HG03196 (cell line): ENCODE measurements around the gene KRT3.

ENCODE experiments used
- ATAC-seq: cut with Tn5 transposase; IDR thresholded peaks from one replicate; pipeline ENCODE4 v1.9.1; 2021; ENCODE audit not compliant: unreplicated experiment

KRT3 gene

GRCh38 chr12:52795694-52796428 is at the start of gene KRT3:
Gene KRT3, minus strand, starts transcription at chr12:52796117. Its CDS starts 75 bp downstream, at chr12:52796042.
- ATAC-seq: no peak

GRCh38 chr12:52844386-52844785 is 48.5 kb upstream of the KRT3 start:
- no peak for ATAC-seq

GRCh38 chr12:52839436-52840105 is 43.7 kb upstream of the KRT3 start:
- ATAC-seq: no peak

GRCh38 chr12:52838609-52839435 is 42.9 kb upstream of the KRT3 start:
- no peak for ATAC-seq

- ATAC-seq: no peak
These were observed 42.1 kb upstream of the KRT3 start for GRCh38 chr12:52837781-52838608.

- ATAC-seq: no peak
These were observed 41.5 kb upstream of the KRT3 start for GRCh38 chr12:52837413-52837741.

- no peak for ATAC-seq
These were observed 40.8 kb upstream of the KRT3 start for GRCh38 chr12:52836491-52837412.

GRCh38 chr12:52836042-52836466 is 40.1 kb upstream of the KRT3 start:
- ATAC-seq: no peak

- ATAC-seq: no peak
These were observed 39.5 kb upstream of the KRT3 start for GRCh38 chr12:52835271-52836041.

GRCh38 chr12:52834727-52835001 is 38.7 kb upstream of the KRT3 start:
- ATAC-seq: no peak

- no peak for ATAC-seq
These were observed 38.2 kb upstream of the KRT3 start, which contains the start of gene KRT79 for GRCh38 chr12:52833922-52834726. Gene KRT79, minus strand, starts transcription at chr12:52834311. Its CDS starts 51 bp downstream, at chr12:52834260.

- no peak for ATAC-seq
These were observed 37.3 kb upstream of the KRT3 start for GRCh38 chr12:52832985-52833905.

- no peak for ATAC-seq
These were observed 36.5 kb upstream of the KRT3 start for GRCh38 chr12:52832451-52832850.

GRCh38 chr12:52831251-52831650 is 35.3 kb upstream of the KRT3 start:
- ATAC-seq: no peak

- ATAC-seq: no peak
These were observed 34.3 kb upstream of the KRT3 start for GRCh38 chr12:52829986-52830770.

GRCh38 chr12:52828591-52829021 is 32.7 kb upstream of the KRT3 start:
- no peak for ATAC-seq

- ATAC-seq: no peak
These were observed 32.2 kb upstream of the KRT3 start for GRCh38 chr12:52828156-52828555.
